HEK293 (cell line): Measurements from ENCODE around the gene NCOA7.
A peak's percentile ranks its signal among the peaks of the same experiment; 100 is the strongest.

ENCODE experiments used
- BCL11B ChIP-seq: fragments of 450-650 bp; formaldehyde crosslinking; IDR thresholded peaks from 2 replicates; pipeline ENCODE4 v1.5.1; 2016; ENCODE audit warnings: low read depth, missing biosample characterization, missing genetic modification characterization
- ZBTB7A ChIP-seq: fragments of 450-650 bp; formaldehyde crosslinking; IDR thresholded peaks from 2 replicates; pipeline ENCODE4 v1.5.1; 2016; ENCODE audit warnings: low read depth, missing biosample characterization, missing genetic modification characterization
- ZEB2 ChIP-seq: fragments of 450-650 bp; formaldehyde crosslinking; IDR thresholded peaks from 2 replicates; pipeline ENCODE4 v1.5.1; 2016; ENCODE audit warnings: missing biosample characterization, missing genetic modification characterization
- ZFP69B ChIP-seq: fragments of 450-650 bp; formaldehyde crosslinking; IDR thresholded peaks from 2 replicates; pipeline ENCODE4 v1.5.1; 2016; ENCODE audit warnings: missing biosample characterization, missing genetic modification characterization
- ZIC2 ChIP-seq: fragments of 450-650 bp; formaldehyde crosslinking; IDR thresholded peaks from 2 replicates; pipeline ENCODE4 v1.5.1; 2016; ENCODE audit warnings: missing biosample characterization, missing genetic modification characterization
- ZNF146 ChIP-seq: fragments of 450-650 bp; formaldehyde crosslinking; IDR thresholded peaks from 2 replicates; pipeline ENCODE4 v1.5.1; 2016; ENCODE audit warnings: missing biosample characterization, missing genetic modification characterization
- ZNF202 ChIP-seq: fragments of 450-650 bp; formaldehyde crosslinking; IDR thresholded peaks from 2 replicates; pipeline ENCODE4 v1.5.1; 2016; ENCODE audit warnings: missing biosample characterization, missing genetic modification characterization, borderline replicate concordance
- ZNF221 ChIP-seq: fragments of 450-650 bp; formaldehyde crosslinking; IDR thresholded peaks from 2 replicates; pipeline ENCODE4 v1.5.1; 2017; ENCODE audit warnings: missing biosample characterization, missing genetic modification characterization, borderline replicate concordance
- ZNF274 ChIP-seq, 2 experiments: fragments of 200-500 bp in 1 of 2; fragments of 450-650 bp in 1 of 2; sonication (Bioruptor generic) in 1 of 2; formaldehyde crosslinking in 1 of 2; IDR thresholded peaks; 2 replicates each; pipeline versions ENCODE4 v1.5.1 to v1.6.1; 2014 to 2016; ENCODE audit warnings: borderline replicate concordance in 1 of 2, inconsistent platforms in 1 of 2, low read length in 1 of 2, missing biosample characterization in 1 of 2, missing genetic modification characterization in 1 of 2
- ZNF366 ChIP-seq: fragments of 450-650 bp; formaldehyde crosslinking; conservative IDR thresholded peaks from 2 replicates; pipeline ENCODE4 v1.5.1; 2016; ENCODE audit warnings: missing biosample characterization, missing genetic modification characterization
- ZNF404 ChIP-seq: fragments of 450-650 bp; formaldehyde crosslinking; IDR thresholded peaks from 2 replicates; pipeline ENCODE4 v1.5.1; 2017; ENCODE audit warnings: missing biosample characterization, missing genetic modification characterization
- ZNF610 ChIP-seq: fragments of 450-650 bp; formaldehyde crosslinking; IDR thresholded peaks from 2 replicates; pipeline ENCODE4 v1.5.1; 2016; ENCODE audit warnings: missing biosample characterization, missing genetic modification characterization, borderline replicate concordance
- ZNF626 ChIP-seq: fragments of 450-650 bp; sonication (Bioruptor Pico); formaldehyde crosslinking; IDR thresholded peaks from 2 replicates; pipeline ENCODE4 v1.5.1; 2018; ENCODE audit warnings: missing biosample characterization, missing genetic modification characterization, inconsistent platforms
- ZNF792 ChIP-seq: fragments of 450-650 bp; formaldehyde crosslinking; IDR thresholded peaks from 2 replicates; pipeline ENCODE4 v1.5.1; 2016; ENCODE audit warnings: missing biosample characterization, missing genetic modification characterization
- TF ChIP-seq, protein P1 (sequence below): fragments of 450-650 bp; formaldehyde crosslinking; IDR thresholded peaks from 2 replicates; pipeline ENCODE4 v1.5.1; 2016; ENCODE audit warnings: missing biosample characterization, missing genetic modification characterization
- TF ChIP-seq, protein P2 (sequence below): fragments of 450-650 bp; IDR thresholded peaks from 2 replicates; pipeline ENCODE4 v1.5.1; 2018; ENCODE audit warnings: missing biosample characterization, missing genetic modification characterization
- TF ChIP-seq, protein P3 (sequence below): fragments of 450-650 bp; formaldehyde crosslinking; IDR thresholded peaks from 2 replicates; pipeline ENCODE4 v1.5.1; 2017; ENCODE audit warnings: missing biosample characterization, missing genetic modification characterization
- TF ChIP-seq, protein P4 (sequence below): fragments of 450-650 bp; formaldehyde crosslinking; IDR thresholded peaks from 2 replicates; pipeline ENCODE4 v1.5.1; 2016; ENCODE audit warnings: missing biosample characterization, missing genetic modification characterization, low read depth
- TF ChIP-seq, protein P5 (sequence below): fragments of 450-650 bp; formaldehyde crosslinking; IDR thresholded peaks from 2 replicates; pipeline ENCODE4 v1.5.1; 2016; ENCODE audit warnings: missing biosample characterization, missing genetic modification characterization
- TF ChIP-seq, protein P6 (sequence below): fragments of 450-650 bp; formaldehyde crosslinking; IDR thresholded peaks from 2 replicates; pipeline ENCODE4 v1.5.1; 2016; ENCODE audit warnings: missing biosample characterization, missing genetic modification characterization

NCOA7 gene

DNA sequence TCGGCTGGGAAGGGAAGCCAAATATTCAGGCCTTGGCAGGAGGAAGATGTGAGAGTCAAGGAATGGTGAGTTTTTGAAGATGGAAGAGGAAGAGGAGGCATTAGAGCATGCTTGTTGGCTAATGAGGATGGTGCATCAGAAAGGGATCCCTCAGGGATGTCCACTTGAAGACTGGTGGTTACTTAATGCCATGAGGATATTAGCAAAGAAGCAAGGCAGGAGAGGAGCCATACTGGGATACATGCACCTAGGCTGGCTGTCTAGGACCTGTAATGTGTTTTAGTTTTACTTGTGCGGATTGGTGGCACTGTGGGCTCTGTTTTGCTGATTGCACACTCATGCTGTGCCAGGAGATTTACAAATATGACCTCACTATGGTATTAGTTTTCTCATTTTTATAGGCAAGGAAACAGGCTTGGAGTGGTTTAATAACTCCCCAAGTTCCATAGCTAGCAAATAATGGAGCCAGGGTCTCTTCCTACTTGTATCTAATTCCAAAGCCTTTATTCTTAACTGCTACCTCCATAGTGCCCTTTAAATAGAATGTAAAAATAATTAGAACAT lies 37.8 kb downstream of the NCOA7 start (continued):
- TF ChIP-seq, protein P1, sequence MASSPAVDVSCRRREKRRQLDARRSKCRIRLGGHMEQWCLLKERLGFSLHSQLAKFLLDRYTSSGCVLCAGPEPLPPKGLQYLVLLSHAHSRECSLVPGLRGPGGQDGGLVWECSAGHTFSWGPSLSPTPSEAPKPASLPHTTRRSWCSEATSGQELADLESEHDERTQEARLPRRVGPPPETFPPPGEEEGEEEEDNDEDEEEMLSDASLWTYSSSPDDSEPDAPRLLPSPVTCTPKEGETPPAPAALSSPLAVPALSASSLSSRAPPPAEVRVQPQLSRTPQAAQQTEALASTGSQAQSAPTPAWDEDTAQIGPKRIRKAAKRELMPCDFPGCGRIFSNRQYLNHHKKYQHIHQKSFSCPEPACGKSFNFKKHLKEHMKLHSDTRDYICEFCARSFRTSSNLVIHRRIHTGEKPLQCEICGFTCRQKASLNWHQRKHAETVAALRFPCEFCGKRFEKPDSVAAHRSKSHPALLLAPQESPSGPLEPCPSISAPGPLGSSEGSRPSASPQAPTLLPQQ (tag by site-specific recombination) = no peak
- TF ChIP-seq, protein P2, sequence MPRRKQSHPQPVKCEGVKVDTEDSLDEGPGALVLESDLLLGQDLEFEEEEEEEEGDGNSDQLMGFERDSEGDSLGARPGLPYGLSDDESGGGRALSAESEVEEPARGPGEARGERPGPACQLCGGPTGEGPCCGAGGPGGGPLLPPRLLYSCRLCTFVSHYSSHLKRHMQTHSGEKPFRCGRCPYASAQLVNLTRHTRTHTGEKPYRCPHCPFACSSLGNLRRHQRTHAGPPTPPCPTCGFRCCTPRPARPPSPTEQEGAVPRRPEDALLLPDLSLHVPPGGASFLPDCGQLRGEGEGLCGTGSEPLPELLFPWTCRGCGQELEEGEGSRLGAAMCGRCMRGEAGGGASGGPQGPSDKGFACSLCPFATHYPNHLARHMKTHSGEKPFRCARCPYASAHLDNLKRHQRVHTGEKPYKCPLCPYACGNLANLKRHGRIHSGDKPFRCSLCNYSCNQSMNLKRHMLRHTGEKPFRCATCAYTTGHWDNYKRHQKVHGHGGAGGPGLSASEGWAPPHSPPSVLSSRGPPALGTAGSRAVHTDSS (tag by site-specific recombination) = peak; percentile 11; the same call in 1 of the 2 replicates
- TF ChIP-seq ZNF274 (IDR thresholded peaks at IDR 0.05; ENCODE audit: low read length) (no peak), ZNF274 (tag by site-specific recombination; IDR thresholded peaks at IDR 0.05; ENCODE audit: borderline replicate concordance) (peak; percentile 72; the same call in 1 of the 2 replicates), ZNF366 (tag by site-specific recombination) (no peak), BCL11B (tag by site-specific recombination) (no peak), ZNF610 (tag by site-specific recombination) (no peak), ZNF404 (no peak), ZNF792 (tag by site-specific recombination) (no peak), ZFP69B (0 out of 2 replicates have a peak, but pooled peaks have one; percentile 24), ZNF626 (tag by site-specific recombination) (no peak), ZEB2 (tag by site-specific recombination) (peak; percentile 28; the same call in 1 of the 2 replicates), ZBTB7A (no peak), ZNF146 (tag by site-specific recombination) (no peak), ZIC2 (tag by site-specific recombination) (peak; percentile 47), ZNF221 (tag by site-specific recombination) (no peak), ZNF202 (tag by site-specific recombination) (no peak)
- TF ChIP-seq, protein P3, sequence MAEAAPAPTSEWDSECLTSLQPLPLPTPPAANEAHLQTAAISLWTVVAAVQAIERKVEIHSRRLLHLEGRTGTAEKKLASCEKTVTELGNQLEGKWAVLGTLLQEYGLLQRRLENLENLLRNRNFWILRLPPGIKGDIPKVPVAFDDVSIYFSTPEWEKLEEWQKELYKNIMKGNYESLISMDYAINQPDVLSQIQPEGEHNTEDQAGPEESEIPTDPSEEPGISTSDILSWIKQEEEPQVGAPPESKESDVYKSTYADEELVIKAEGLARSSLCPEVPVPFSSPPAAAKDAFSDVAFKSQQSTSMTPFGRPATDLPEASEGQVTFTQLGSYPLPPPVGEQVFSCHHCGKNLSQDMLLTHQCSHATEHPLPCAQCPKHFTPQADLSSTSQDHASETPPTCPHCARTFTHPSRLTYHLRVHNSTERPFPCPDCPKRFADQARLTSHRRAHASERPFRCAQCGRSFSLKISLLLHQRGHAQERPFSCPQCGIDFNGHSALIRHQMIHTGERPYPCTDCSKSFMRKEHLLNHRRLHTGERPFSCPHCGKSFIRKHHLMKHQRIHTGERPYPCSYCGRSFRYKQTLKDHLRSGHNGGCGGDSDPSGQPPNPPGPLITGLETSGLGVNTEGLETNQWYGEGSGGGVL (tag by site-specific recombination) = no peak
- TF ChIP-seq, protein P4, sequence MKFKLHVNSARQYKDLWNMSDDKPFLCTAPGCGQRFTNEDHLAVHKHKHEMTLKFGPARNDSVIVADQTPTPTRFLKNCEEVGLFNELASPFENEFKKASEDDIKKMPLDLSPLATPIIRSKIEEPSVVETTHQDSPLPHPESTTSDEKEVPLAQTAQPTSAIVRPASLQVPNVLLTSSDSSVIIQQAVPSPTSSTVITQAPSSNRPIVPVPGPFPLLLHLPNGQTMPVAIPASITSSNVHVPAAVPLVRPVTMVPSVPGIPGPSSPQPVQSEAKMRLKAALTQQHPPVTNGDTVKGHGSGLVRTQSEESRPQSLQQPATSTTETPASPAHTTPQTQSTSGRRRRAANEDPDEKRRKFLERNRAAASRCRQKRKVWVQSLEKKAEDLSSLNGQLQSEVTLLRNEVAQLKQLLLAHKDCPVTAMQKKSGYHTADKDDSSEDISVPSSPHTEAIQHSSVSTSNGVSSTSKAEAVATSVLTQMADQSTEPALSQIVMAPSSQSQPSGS (tag by site-specific recombination) = peak; percentile 47; the same call in 1 of the 2 replicates
- TF ChIP-seq, protein P5, sequence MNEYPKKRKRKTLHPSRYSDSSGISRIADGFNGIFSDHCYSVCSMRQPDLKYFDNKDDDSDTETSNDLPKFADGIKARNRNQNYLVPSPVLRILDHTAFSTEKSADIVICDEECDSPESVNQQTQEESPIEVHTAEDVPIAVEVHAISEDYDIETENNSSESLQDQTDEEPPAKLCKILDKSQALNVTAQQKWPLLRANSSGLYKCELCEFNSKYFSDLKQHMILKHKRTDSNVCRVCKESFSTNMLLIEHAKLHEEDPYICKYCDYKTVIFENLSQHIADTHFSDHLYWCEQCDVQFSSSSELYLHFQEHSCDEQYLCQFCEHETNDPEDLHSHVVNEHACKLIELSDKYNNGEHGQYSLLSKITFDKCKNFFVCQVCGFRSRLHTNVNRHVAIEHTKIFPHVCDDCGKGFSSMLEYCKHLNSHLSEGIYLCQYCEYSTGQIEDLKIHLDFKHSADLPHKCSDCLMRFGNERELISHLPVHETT (tag by site-specific recombination) = no peak
- TF ChIP-seq, protein P6, sequence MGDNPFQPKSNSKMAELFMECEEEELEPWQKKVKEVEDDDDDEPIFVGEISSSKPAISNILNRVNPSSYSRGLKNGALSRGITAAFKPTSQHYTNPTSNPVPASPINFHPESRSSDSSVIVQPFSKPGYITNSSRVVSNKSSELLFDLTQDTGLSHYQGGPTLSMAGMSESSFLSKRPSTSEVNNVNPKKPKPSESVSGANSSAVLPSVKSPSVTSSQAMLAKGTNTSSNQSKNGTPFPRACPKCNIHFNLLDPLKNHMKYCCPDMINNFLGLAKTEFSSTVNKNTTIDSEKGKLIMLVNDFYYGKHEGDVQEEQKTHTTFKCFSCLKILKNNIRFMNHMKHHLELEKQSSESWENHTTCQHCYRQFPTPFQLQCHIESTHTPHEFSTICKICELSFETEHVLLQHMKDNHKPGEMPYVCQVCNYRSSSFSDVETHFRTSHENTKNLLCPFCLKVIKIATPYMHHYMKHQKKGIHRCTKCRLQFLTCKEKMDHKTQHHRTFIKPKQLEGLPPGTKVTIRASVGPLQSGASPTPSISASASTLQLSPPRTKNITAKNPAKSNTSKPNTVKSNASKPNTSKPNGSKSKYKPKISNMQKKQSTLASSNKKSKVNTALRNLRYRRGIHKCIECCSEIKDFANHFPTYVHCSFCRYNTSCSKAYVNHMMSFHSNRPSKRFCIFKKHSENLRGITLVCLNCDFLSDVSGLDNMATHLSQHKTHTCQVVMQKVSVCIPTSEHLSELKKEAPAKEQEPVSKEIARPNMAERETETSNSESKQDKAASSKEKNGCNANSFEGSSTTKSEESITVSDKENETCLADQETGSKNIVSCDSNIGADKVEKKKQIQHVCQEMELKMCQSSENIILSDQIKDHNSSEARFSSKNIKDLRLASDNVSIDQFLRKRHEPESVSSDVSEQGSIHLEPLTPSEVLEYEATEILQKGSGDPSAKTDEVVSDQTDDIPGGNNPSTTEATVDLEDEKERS (tag by site-specific recombination) = no peak
